ENCODE measurements around the gene BACH2. TPM values are rescaled to one million over a fixed set of nuclear protein-coding genes. Genes with fewer than 3 reads are reported as not detected.
A peak's percentile ranks its signal among the peaks of the same experiment; 100 is the strongest.

BACH2 gene
- total and polyA plus RNA-seq, 12 donors, result 0.16 to 4.7 (median 2.4) TPM

GRCh38 chr6:90216072-90216977, 80.3 kb downstream of the BACH2 start:
- no peak for TF ChIP-seq CTCF (IDR thresholded peaks at IDR 0.05)
- 59 to 60% methylated on average over 14 of the region's 14 CpGs for WGBS, 2 donors
- DNase-seq (no peak), ATAC-seq (no peak)
- intact Hi-C loops (cut with DNase I), result loop anchor here in 7 of 10 donors (5.0 to 10.0 kb wide), 9 partner anchors 34 to 242 kb away; partner anchors contain the start of gene BACH2 (in 4 of the 7)
- Histone ChIP-seq H3K36me3 (no peaks in the 10 kb centered on the region), H3K4me3 (no peak overlapping the region), H3K27ac (peak overlapping the region in 6 of 10 donors; percentile 33 to 96 (median 49)), H3K27me3 (no peaks in the 10 kb centered on the region), H3K9me3 (no peaks in the 10 kb centered on the region), H3K4me1 (peaks cover 6 to 54% (median 34%) of the 10 kb centered on the region in 9 donors)

- ATAC-seq, result no peak
- H3K4me3 ChIP-seq, result no peak overlapping the region
- DNase-seq, result no peak
- WGBS, 2 donors, result 100% methylated on average over 1 of the region's 1 CpG
- no peaks in the 10 kb centered on the region for H3K36me3 ChIP-seq
- no peaks in the 10 kb centered on the region for H3K27me3 ChIP-seq
- peaks cover 6 to 53% (median 38%) of the 10 kb centered on the region in 9 donors for H3K4me1 ChIP-seq
- intact Hi-C loops (cut with DNase I), result loop anchor here in 7 of 10 donors (5.0 to 10.0 kb wide), 9 partner anchors 33 to 240 kb away; partner anchors contain the start of gene BACH2 (in 4 of the 7)
- no peak for TF ChIP-seq CTCF (IDR thresholded peaks at IDR 0.05)
- no peaks in the 10 kb centered on the region for H3K9me3 ChIP-seq
- peak overlapping the region in 1 of 10 donors; percentile 96 for H3K27ac ChIP-seq
Observed at GRCh38 chr6:90214966-90215365, 81.7 kb downstream of the BACH2 start.

GRCh38 chr6:90214461-90214860, 82.2 kb downstream of the BACH2 start:
- DNase-seq (no peak), ATAC-seq (no peak)
- Histone ChIP-seq H3K4me3 (no peak overlapping the region), H3K36me3 (no peaks in the 10 kb centered on the region), H3K27ac (no peak overlapping the region), H3K27me3 (no peaks in the 10 kb centered on the region), H3K9me3 (no peaks in the 10 kb centered on the region), H3K4me1 (peaks cover 8 to 53% (median 40%) of the 10 kb centered on the region in 9 donors)
- intact Hi-C loops (cut with DNase I), result loop anchor here in 5 of 10 donors (10.0 kb wide), 4 partner anchors 80 to 240 kb away; partner anchors contain the start of gene BACH2 (in 1 of the 5)
- TF ChIP-seq CTCF (IDR thresholded peaks at IDR 0.05), result no peak
- 91 to 94% methylated on average over 2 of the region's 2 CpGs for WGBS, 2 donors

GRCh38 chr6:90212274-90212673, 84.4 kb downstream of the BACH2 start:
- intact Hi-C loops (cut with DNase I), result loop anchor here in 5 of 10 donors (10.0 kb wide), 4 partner anchors 83 to 237 kb away; partner anchors contain the start of gene BACH2 (in 1 of the 5)
- Histone ChIP-seq H3K4me1 (peaks cover 2 to 37% (median 18%) of the 10 kb centered on the region in 9 donors), H3K4me3 (no peak overlapping the region), H3K27me3 (no peaks in the 10 kb centered on the region), H3K36me3 (no peaks in the 10 kb centered on the region), H3K27ac (no peak overlapping the region), H3K9me3 (no peaks in the 10 kb centered on the region)
- no peak for DNase-seq
- no peak for TF ChIP-seq CTCF (IDR thresholded peaks at IDR 0.05)
- WGBS, 2 donors, result 83 to 87% methylated on average over 3 of the region's 3 CpGs
- no peak for ATAC-seq

Measured in heart right ventricle (tissue), 16 donors.